ENCODE measurements around the gene ASPSCR1. TPM values are rescaled to one million over a fixed set of nuclear protein-coding genes. Genes with fewer than 3 reads are reported as not detected.

ASPSCR1 gene
- total RNA-seq, 4 donors from 2014 or later = 10.1 to 21.0 (median 17.1) TPM

DNA sequence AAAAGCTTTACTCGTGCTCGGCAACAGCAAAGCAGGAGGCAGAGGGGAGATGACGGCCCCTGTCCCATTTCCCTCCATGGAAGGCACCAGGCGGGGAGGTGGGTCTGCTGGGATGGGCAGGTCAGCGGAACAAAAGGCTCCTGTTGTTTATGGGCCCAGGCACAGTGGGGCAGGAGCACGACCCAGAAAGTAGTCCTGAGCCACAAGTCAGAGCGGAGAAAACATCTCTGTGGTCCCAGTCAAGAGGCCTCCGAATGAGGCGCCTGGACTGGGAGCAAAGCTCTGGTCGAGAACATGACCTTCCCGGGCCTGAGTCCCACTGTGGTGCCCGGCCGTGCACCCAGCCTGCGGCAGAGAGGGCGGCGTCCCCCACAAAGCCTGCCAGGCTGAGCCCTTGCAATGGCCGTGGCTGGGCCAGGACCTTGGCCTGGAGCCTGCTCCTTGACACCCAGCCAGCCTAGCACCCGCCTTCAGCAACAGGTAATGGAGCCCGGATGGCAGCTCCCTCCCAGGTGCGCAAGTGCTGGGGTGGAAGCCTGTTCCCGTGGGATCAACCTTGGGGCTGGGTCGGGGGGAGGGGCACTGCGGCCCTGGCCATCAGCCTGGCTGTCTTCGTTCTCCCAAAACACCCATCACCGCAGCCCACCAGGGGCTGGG, 70.6 kb downstream of the ASPSCR1 start:
- Histone ChIP-seq H3K36me3 (peaks cover 0 to 39% (median 7%) of the 10 kb centered on the region in 3 donors), H3K4me1 (peaks cover 20 to 36% (median 27%) of the 10 kb centered on the region in 3 donors), H3K4me3 (no peak overlapping the region), H3K9me3 (no peaks in the 10 kb centered on the region), H3K27me3 (no peaks in the 10 kb centered on the region), H3K27ac (no peak overlapping the region)
- intact Hi-C loops (cut with DNase I) = no loop called here
- WGBS, 2 donors = 95 to 98% methylated on average over 7 to 11 of the region's 25 CpGs
- TF ChIP-seq, protein P1, sequence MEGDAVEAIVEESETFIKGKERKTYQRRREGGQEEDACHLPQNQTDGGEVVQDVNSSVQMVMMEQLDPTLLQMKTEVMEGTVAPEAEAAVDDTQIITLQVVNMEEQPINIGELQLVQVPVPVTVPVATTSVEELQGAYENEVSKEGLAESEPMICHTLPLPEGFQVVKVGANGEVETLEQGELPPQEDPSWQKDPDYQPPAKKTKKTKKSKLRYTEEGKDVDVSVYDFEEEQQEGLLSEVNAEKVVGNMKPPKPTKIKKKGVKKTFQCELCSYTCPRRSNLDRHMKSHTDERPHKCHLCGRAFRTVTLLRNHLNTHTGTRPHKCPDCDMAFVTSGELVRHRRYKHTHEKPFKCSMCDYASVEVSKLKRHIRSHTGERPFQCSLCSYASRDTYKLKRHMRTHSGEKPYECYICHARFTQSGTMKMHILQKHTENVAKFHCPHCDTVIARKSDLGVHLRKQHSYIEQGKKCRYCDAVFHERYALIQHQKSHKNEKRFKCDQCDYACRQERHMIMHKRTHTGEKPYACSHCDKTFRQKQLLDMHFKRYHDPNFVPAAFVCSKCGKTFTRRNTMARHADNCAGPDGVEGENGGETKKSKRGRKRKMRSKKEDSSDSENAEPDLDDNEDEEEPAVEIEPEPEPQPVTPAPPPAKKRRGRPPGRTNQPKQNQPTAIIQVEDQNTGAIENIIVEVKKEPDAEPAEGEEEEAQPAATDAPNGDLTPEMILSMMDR (IDR thresholded peaks at IDR 0.05) = no peak
- TF ChIP-seq POLR2A (IDR thresholded peaks at IDR 0.05) = no peak
- no peak for DNase-seq

DNA sequence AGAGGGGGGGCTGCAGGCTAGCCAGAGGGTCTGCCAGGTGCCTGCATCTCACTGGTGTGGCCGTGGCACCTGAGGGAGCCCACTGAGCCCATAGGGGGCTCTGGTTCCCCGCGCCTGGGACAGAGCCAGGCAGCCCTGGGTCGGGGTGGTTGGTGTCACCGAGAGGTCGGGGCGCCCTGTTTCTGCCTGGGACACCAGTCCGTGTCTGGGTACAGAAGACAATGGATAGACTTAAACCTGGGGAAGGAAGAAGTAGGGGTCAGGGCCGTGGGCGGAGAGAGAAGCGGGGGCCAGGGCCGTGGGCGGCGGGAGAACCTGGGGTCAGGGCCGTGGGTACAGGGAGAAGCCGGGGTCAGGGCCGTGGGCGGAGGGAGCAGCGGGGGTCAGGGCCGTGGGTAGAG, 71.1 kb downstream of the ASPSCR1 start:
- Histone ChIP-seq H3K36me3 (peaks cover 0 to 45% (median 7%) of the 10 kb centered on the region in 3 donors), H3K4me3 (no peak overlapping the region), H3K27ac (no peak overlapping the region), H3K4me1 (peaks cover 25 to 41% (median 32%) of the 10 kb centered on the region in 3 donors), H3K27me3 (no peaks in the 10 kb centered on the region), H3K9me3 (no peaks in the 10 kb centered on the region)
- WGBS, 2 donors = 90 to 94% methylated on average over 6 to 16 of the region's 20 CpGs
- no peak for TF ChIP-seq POLR2A (IDR thresholded peaks at IDR 0.05)
- TF ChIP-seq, protein P1 (IDR thresholded peaks at IDR 0.05) = no peak
- DNase-seq = no peak
- intact Hi-C loops (cut with DNase I) = no loop called here

GRCh38 chr17:82049106-82049505, 71.7 kb downstream of the ASPSCR1 start:
- intact Hi-C loops (cut with DNase I) = no loop called here
- TF ChIP-seq, protein P1 (IDR thresholded peaks at IDR 0.05) = no peak
- no peak for TF ChIP-seq POLR2A (IDR thresholded peaks at IDR 0.05)
- Histone ChIP-seq H3K27me3 (no peaks in the 10 kb centered on the region), H3K9me3 (no peaks in the 10 kb centered on the region), H3K4me1 (peaks cover 28 to 46% (median 36%) of the 10 kb centered on the region in 3 donors), H3K27ac (no peak overlapping the region), H3K4me3 (no peak overlapping the region), H3K36me3 (peaks cover 0 to 50% (median 13%) of the 10 kb centered on the region in 3 donors)
- DNase-seq = no peak
- 57 to 58% methylated on average over 2 to 3 of the region's 8 CpGs for WGBS, 2 donors

- DNase-seq = no peak
- Histone ChIP-seq H3K4me3 (no peak overlapping the region), H3K36me3 (peaks cover 4 to 54% (median 15%) of the 10 kb centered on the region in 3 donors), H3K27ac (no peak overlapping the region), H3K4me1 (peaks cover 28 to 46% (median 36%) of the 10 kb centered on the region in 3 donors), H3K27me3 (no peaks in the 10 kb centered on the region), H3K9me3 (no peaks in the 10 kb centered on the region)
- 100% methylated on average over 1 of the region's 16 CpGs for WGBS, 2 donors
- intact Hi-C loops (cut with DNase I) = no loop called here
- TF ChIP-seq, protein P1 (IDR thresholded peaks at IDR 0.05) = no peak
- no peak for TF ChIP-seq POLR2A (IDR thresholded peaks at IDR 0.05)
Measured at GRCh38 chr17:82049521-82049971, 72.1 kb downstream of the ASPSCR1 start.

- TF ChIP-seq, protein P1 (IDR thresholded peaks at IDR 0.05) = no peak
- TF ChIP-seq POLR2A (IDR thresholded peaks at IDR 0.05) = no peak
- H3K27ac ChIP-seq = peak overlapping the region in 3 of 4 donors; percentile 77 to 87 (median 86)
- peaks cover 28 to 47% (median 36%) of the 10 kb centered on the region in 3 donors for H3K4me1 ChIP-seq
- peaks cover 9 to 61% (median 22%) of the 10 kb centered on the region in 3 donors for H3K36me3 ChIP-seq
- WGBS, 2 donors = 94% methylated on average over 2 of the region's 28 CpGs; no CpG with 5 or more reads in 1 of the 2 donors
- H3K4me3 ChIP-seq = peak overlapping the region in 3 of 4 donors; percentile 72 to 83 (median 83)
- intact Hi-C loops (cut with DNase I) = no loop called here
- no peaks in the 10 kb centered on the region for H3K9me3 ChIP-seq
- no peak for DNase-seq
- H3K27me3 ChIP-seq = no peaks in the 10 kb centered on the region
Measured at GRCh38 chr17:82050152-82050760, 72.8 kb downstream of the ASPSCR1 start.

Data from esophagus squamous epithelium (tissue), 5 donors.